ENCODE data around the gene RRP1B. TPM values are rescaled to one million over a fixed set of nuclear protein-coding genes. Genes with fewer than 3 reads are reported as not detected.
A peak's percentile ranks its signal among the peaks of the same experiment; 100 is the strongest.
"Not testable (repeated sequence)": the region's sequence is repeated elsewhere in the genome, so short reads cannot be mapped to it uniquely, and the experiment has no call there.

The RRP1B gene
- polyA plus RNA-seq (ENCODE audit: low read depth in 6 of 6): 10 to 100 TPM in 5 of 6 donors, 1 to 10 TPM in 1; 9.2 to 30.3 (median 21.1) TPM

- H3K4me1 Mint-ChIP-seq: peaks cover 23 to 39% (median 27%) of the 10 kb centered on the region in 3 donors
- H3K27ac Mint-ChIP-seq: peak within 1 kb of the TSS; percentile 92 to 98 (median 97)
- H3K36me3 Mint-ChIP-seq: peaks cover 0 to 7% of the 10 kb centered on the region in 2 donors
- peak; percentile 90 for ATAC-seq (ENCODE audit: low read depth in 2 of 2)
- peak; percentile 85 for DNase-seq
- H3K4me3 Mint-ChIP-seq: peak within 1 kb of the TSS; percentile 91 to 97 (median 96)
- H3K27me3 Mint-ChIP-seq: no peaks in the 10 kb centered on the region
- no peaks in the 10 kb centered on the region for H3K9me3 Mint-ChIP-seq
These were observed at the start of gene RRP1B, which contains the start of gene HSF2BP for GRCh38 chr21:43659136-43660000. Gene RRP1B (plus strand): TSS chr21:43659560. CDS start chr21:43659665, 105 bp downstream. Gene HSF2BP (minus strand): TSS chr21:43659488. CDS start chr21:43658096, 1,392 bp downstream.

- H3K36me3 Mint-ChIP-seq: no peaks in the 10 kb centered on the region
- peaks cover 0 to 5% (median 0%) of the 10 kb centered on the region in 3 donors for H3K4me1 Mint-ChIP-seq
- peak; percentile 67 to 73 for ATAC-seq (ENCODE audit: low read depth in 2 of 2)
- peak; percentile 26 for DNase-seq
- H3K27ac Mint-ChIP-seq: peak overlapping the region in 1 of 6 donors; percentile 72
- no peaks in the 10 kb centered on the region for H3K27me3 Mint-ChIP-seq
- H3K4me3 Mint-ChIP-seq: no peak overlapping the region
- no peaks in the 10 kb centered on the region for H3K9me3 Mint-ChIP-seq
These were observed 47.6 kb upstream of the RRP1B start for GRCh38 chr21:43611598-43612369.

- no peak for ATAC-seq (ENCODE audit: low read depth in 2 of 2)
- H3K4me3 Mint-ChIP-seq: no peak overlapping the region
- H3K4me1 Mint-ChIP-seq: no peaks in the 10 kb centered on the region
- no peaks in the 10 kb centered on the region for H3K27me3 Mint-ChIP-seq
- H3K27ac Mint-ChIP-seq: no peak overlapping the region
- DNase-seq: no peak
- peaks cover 0 to under 1% (median 0%) of the 10 kb centered on the region in 7 donors for H3K9me3 Mint-ChIP-seq
- H3K36me3 Mint-ChIP-seq: no peaks in the 10 kb centered on the region
These were observed 45.4 kb upstream of the RRP1B start for GRCh38 chr21:43613755-43614638.

GRCh38 chr21:43614839-43615238, 44.5 kb upstream of the RRP1B start:
- no peak overlapping the region for H3K27ac Mint-ChIP-seq
- H3K27me3 Mint-ChIP-seq: no peaks in the 10 kb centered on the region
- H3K36me3 Mint-ChIP-seq: peaks cover 1 to 3% of the 10 kb centered on the region in 2 donors
- no peak for ATAC-seq (ENCODE audit: low read depth in 2 of 2)
- no peak overlapping the region for H3K4me3 Mint-ChIP-seq
- DNase-seq: no peak
- H3K4me1 Mint-ChIP-seq: no peaks in the 10 kb centered on the region
- peaks cover 0 to 8% (median 3%) of the 10 kb centered on the region in 7 donors for H3K9me3 Mint-ChIP-seq

GRCh38 chr21:43616861-43617260, 42.5 kb upstream of the RRP1B start:
- peaks cover 12 to 16% (median 14%) of the 10 kb centered on the region in 3 donors for H3K4me1 Mint-ChIP-seq
- peaks cover 0 to 19% (median 10%) of the 10 kb centered on the region in 7 donors for H3K9me3 Mint-ChIP-seq
- not testable (repeated sequence) for H3K27ac Mint-ChIP-seq; H3K4me3 Mint-ChIP-seq; DNase-seq; H3K27me3 Mint-ChIP-seq; ATAC-seq (ENCODE audit: low read depth in 2 of 2)
- peaks cover 4 to 15% of the 10 kb centered on the region in 2 donors for H3K36me3 Mint-ChIP-seq

- H3K36me3 Mint-ChIP-seq: peaks cover 7 to 15% of the 10 kb centered on the region in 2 donors
- H3K4me1 Mint-ChIP-seq: peaks cover 16 to 23% (median 18%) of the 10 kb centered on the region in 3 donors
- ATAC-seq (ENCODE audit: low read depth in 2 of 2) (no peak), DNase-seq (no peak)
- peaks cover 0 to 19% (median 10%) of the 10 kb centered on the region in 7 donors for H3K9me3 Mint-ChIP-seq
- no peak overlapping the region for H3K4me3 Mint-ChIP-seq
- H3K27ac Mint-ChIP-seq: peak overlapping the region in 1 of 6 donors; percentile 37
- H3K27me3 Mint-ChIP-seq: no peaks in the 10 kb centered on the region
These were observed 40.4 kb upstream of the RRP1B start for GRCh38 chr21:43618940-43619339.

- peaks cover 0 to 19% (median 10%) of the 10 kb centered on the region in 7 donors for H3K9me3 Mint-ChIP-seq
- H3K36me3 Mint-ChIP-seq: peaks cover 7 to 15% of the 10 kb centered on the region in 2 donors
- H3K27ac Mint-ChIP-seq: peak overlapping the region in 1 of 6 donors; percentile 37
- H3K4me1 Mint-ChIP-seq: peaks cover 16 to 23% (median 18%) of the 10 kb centered on the region in 3 donors
- ATAC-seq (ENCODE audit: low read depth in 2 of 2) (no peak), DNase-seq (no peak)
- H3K4me3 Mint-ChIP-seq: no peak overlapping the region
- H3K27me3 Mint-ChIP-seq: no peaks in the 10 kb centered on the region
These were observed 40.0 kb upstream of the RRP1B start for GRCh38 chr21:43619344-43619743.

- Mint-ChIP-seq H3K4me3 (no peak overlapping the region), H3K27me3 (no peaks in the 10 kb centered on the region), H3K4me1 (peaks cover 16 to 23% (median 18%) of the 10 kb centered on the region in 3 donors), H3K9me3 (peaks cover 0 to 19% (median 10%) of the 10 kb centered on the region in 7 donors), H3K27ac (peak overlapping the region in 1 of 6 donors; percentile 84), H3K36me3 (peaks cover 7 to 15% of the 10 kb centered on the region in 2 donors)
- DNase-seq (no peak), ATAC-seq (ENCODE audit: low read depth in 2 of 2) (no peak)
These were observed 39.5 kb upstream of the RRP1B start for GRCh38 chr21:43619856-43620255.

- Mint-ChIP-seq H3K9me3 (peaks cover under 1 to 19% (median 10%) of the 10 kb centered on the region in 7 donors), H3K4me1 (peaks cover 16 to 23% (median 18%) of the 10 kb centered on the region in 3 donors), H3K36me3 (peaks cover 7 to 17% of the 10 kb centered on the region in 2 donors)
These were observed 36.6 kb upstream of the RRP1B start for GRCh38 chr21:43622796-43623195.

GRCh38 chr21:43623588-43623987, 35.8 kb upstream of the RRP1B start:
- Mint-ChIP-seq H3K27ac (no peak overlapping the region), H3K4me1 (peaks cover 16 to 23% (median 18%) of the 10 kb centered on the region in 3 donors), H3K27me3 (no peaks in the 10 kb centered on the region), H3K36me3 (peaks cover 13 to 22% of the 10 kb centered on the region in 2 donors), H3K9me3 (peaks cover 3 to 19% (median 10%) of the 10 kb centered on the region in 7 donors), H3K4me3 (no peak overlapping the region)
- ATAC-seq (ENCODE audit: low read depth in 2 of 2) (no peak), DNase-seq (no peak)

More at GRCh38 chr21:43622796-43623195, 36.6 kb upstream of the RRP1B start:
- H3K27me3 Mint-ChIP-seq: no peaks in the 10 kb centered on the region
- DNase-seq: no peak
- H3K27ac Mint-ChIP-seq: peak overlapping the region in 1 of 6 donors; percentile 12
- ATAC-seq (ENCODE audit: low read depth in 2 of 2): no peak
- H3K4me3 Mint-ChIP-seq: peak overlapping the region in 1 of 8 donors; percentile 33

- DNase-seq (no peak), ATAC-seq (ENCODE audit: low read depth in 2 of 2) (no peak)
- H3K27ac Mint-ChIP-seq: no peak overlapping the region
- peaks cover 13 to 22% of the 10 kb centered on the region in 2 donors for H3K36me3 Mint-ChIP-seq
- peaks cover 3 to 22% (median 10%) of the 10 kb centered on the region in 7 donors for H3K9me3 Mint-ChIP-seq
- no peaks in the 10 kb centered on the region for H3K27me3 Mint-ChIP-seq
- peaks cover 16 to 23% (median 18%) of the 10 kb centered on the region in 3 donors for H3K4me1 Mint-ChIP-seq
- no peak overlapping the region for H3K4me3 Mint-ChIP-seq
These were observed 35.0 kb upstream of the RRP1B start for GRCh38 chr21:43624339-43624738.

GRCh38 chr21:43626390-43626789, 33.0 kb upstream of the RRP1B start:
- no peak for DNase-seq
- no peak overlapping the region for H3K27ac Mint-ChIP-seq
- no peak overlapping the region for H3K4me3 Mint-ChIP-seq

More at GRCh38 chr21:43626390-43626789, 33.0 kb upstream of the RRP1B start:
- no peak for ATAC-seq (ENCODE audit: low read depth in 2 of 2)
- Mint-ChIP-seq H3K9me3 (peaks cover 0 to 7% (median 1%) of the 10 kb centered on the region in 7 donors), H3K4me1 (peaks cover 8 to 12% (median 9%) of the 10 kb centered on the region in 3 donors), H3K36me3 (peaks cover 8 to 9% of the 10 kb centered on the region in 2 donors), H3K27me3 (peaks cover 0 to 5% (median 0%) of the 10 kb centered on the region in 3 donors)

Measured in naive B cell (primary cell).